Left renal pelvis (tissue), 4 donors: Measurements from ENCODE around the gene NOXO1. TPM values are rescaled to one million over a fixed set of nuclear protein-coding genes. Genes with fewer than 3 reads are reported as not detected.
"Not testable (repeated sequence)": the region's sequence is repeated elsewhere in the genome, so short reads cannot be mapped to it uniquely, and the experiment has no call there.

Experiments
- DNase-seq, 4 donors: peaks; one replicate each; pipeline ENCODE4 v3.0.0-alpha.2; 2013; ENCODE audit warnings: low read depth in 4 of 4, low spot score in 3 of 4
- polyA plus RNA-seq, 4 donors: library from polyadenylated mRNA; unstranded; fragments of 120-200 nt; gene quantifications; one replicate each; pipeline ENCODE4 v1.2.1, GENCODE V29; 2013; ENCODE audit not compliant: insufficient read length in 4 of 4

Gene NOXO1
- polyA plus RNA-seq, 4 donors, result 0.45 to 3.0 (median 0.78) TPM

- DNase-seq, result no peak
These were observed 17.3 kb downstream of the NOXO1 start for GRCh38 chr16:1963806-1964505.

GRCh38 chr16:1962161-1963153 lies 18.8 kb downstream of the NOXO1 start:
- not testable (repeated sequence) for DNase-seq

GRCh38 chr16:1961651-1962067 lies 19.6 kb downstream of the NOXO1 start:
- DNase-seq, result no peak

GRCh38 chr16:1960665-1961630 lies 20.3 kb downstream of the NOXO1 start:
- no peak for DNase-seq

- DNase-seq, result peak in 3 of 4 donors; percentile 77 to 83 (median 78)
These were observed 21.8 kb downstream of the NOXO1 start, which contains the start of gene NDUFB10 for GRCh38 chr16:1959269-1960039. TSS of gene NDUFB10 (plus strand) at chr16:1959538. CDS start at chr16:1959625, 87 bp downstream.

GRCh38 chr16:1958715-1959268 lies 22.5 kb downstream of the NOXO1 start:
- DNase-seq, result no peak

- not testable (repeated sequence) for DNase-seq
These were observed 23.2 kb downstream of the NOXO1 start for GRCh38 chr16:1958143-1958491.

GRCh38 chr16:1957434-1958142 lies 23.7 kb downstream of the NOXO1 start:
- not testable (repeated sequence) for DNase-seq

- DNase-seq, result no peak
These were observed 27.5 kb downstream of the NOXO1 start for GRCh38 chr16:1953734-1954133.

GRCh38 chr16:1950559-1950958 lies 30.7 kb downstream of the NOXO1 start:
- DNase-seq, result no peak

- no peak for DNase-seq
These were observed 31.2 kb downstream of the NOXO1 start for GRCh38 chr16:1950047-1950446.

- no peak for DNase-seq
These were observed 31.8 kb downstream of the NOXO1 start for GRCh38 chr16:1949507-1949906.

GRCh38 chr16:1947369-1947670 lies 33.9 kb downstream of the NOXO1 start:
- DNase-seq, result no peak

- DNase-seq, result no peak
These were observed 34.5 kb downstream of the NOXO1 start for GRCh38 chr16:1946495-1947368.

GRCh38 chr16:1945559-1946391 lies 35.5 kb downstream of the NOXO1 start:
- no peak for DNase-seq

GRCh38 chr16:1944612-1945199 lies 36.6 kb downstream of the NOXO1 start:
- no peak for DNase-seq
